Islet of Langerhans (tissue), 1 donor: ENCODE measurements around the gene PIK3R5.

ENCODE experiments used
- FAIRE-seq: peaks from one replicate; lab custom pipeline; 2011; peaks lifted over from hg19 to GRCh38; lab: Jason Lieb, UNC

PIK3R5 gene

DNA sequence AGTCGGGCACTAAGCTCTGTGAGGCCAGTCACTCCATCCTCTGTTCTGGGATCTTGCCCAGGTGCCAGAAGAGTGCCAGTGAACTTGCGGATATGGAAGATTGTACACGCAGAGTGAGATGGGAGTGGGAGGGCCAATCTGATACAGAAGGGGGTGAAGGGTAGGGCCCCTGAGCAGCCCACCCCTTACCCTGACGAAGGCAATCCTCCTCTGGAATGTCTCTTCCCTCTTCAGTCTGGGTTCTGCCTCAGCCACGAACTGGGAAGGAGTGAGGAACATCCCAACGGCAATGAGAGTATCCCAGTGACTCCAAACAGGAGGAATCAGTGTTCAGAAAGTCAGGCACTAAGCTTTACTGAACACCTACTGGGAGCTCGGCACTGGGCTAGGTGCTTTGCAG is 86.1 kb downstream of the PIK3R5 start:
- FAIRE-seq, result no peak

DNA sequence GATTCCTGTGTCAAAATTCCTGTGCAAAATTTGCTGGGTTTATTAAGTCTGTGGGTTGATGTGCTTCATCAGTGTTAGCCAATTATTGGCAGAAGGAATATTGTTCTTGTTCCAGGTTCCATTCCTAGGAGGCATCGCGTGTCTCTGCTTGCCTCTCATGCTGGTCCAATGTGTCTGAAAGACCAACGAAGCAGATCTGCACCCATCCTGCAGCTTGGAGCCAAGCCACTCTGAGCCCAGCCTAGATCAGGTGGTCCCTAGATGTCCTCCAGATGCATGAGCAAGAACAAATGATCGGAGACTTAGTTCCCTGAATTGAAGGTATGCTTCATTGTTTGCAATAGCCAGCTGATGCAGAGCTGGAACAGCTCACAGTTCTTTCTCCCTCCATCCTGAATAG is 87.5 kb downstream of the PIK3R5 start:
- FAIRE-seq, result no peak

DNA sequence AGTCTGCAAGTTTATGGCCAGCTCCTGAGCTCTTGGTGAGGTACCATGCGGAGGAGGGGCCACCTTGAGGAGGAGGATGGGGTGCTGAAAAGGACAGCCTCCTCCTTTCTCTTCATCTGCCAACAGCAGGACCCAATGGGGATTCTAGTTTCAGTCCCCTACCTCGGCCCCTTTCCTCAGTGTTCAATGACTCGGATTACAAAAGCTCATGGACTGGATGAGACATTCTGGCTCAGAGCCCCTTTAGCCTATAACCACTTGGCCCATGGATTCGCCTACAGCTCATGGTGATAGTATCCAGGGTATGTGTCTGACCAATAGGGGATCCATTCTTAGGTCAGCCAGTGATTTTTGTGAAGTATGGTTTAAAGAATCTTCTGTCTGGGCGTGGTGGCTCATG is 89.5 kb downstream of the PIK3R5 start:
- FAIRE-seq, result no peak

DNA sequence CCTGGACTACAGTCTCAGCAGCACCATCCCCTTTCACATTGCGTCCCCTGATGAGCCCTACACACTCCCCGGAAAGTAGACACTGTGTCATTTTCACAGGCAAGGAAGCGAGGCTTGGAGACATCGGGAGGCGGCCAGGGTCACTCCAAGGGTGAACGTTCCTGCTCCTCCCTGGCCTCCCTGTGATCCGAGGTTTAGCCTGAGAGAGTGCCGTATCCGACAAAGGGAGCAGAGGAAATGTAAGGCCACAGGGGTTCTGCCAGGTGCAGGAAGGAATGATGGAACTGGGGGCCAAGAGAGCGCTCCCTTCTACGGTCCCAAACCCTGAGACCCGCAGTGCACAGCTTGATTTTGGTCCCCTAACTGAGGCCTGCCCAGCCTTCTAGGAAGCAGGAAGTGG is 90.1 kb downstream of the PIK3R5 start:
- no peak for FAIRE-seq

DNA sequence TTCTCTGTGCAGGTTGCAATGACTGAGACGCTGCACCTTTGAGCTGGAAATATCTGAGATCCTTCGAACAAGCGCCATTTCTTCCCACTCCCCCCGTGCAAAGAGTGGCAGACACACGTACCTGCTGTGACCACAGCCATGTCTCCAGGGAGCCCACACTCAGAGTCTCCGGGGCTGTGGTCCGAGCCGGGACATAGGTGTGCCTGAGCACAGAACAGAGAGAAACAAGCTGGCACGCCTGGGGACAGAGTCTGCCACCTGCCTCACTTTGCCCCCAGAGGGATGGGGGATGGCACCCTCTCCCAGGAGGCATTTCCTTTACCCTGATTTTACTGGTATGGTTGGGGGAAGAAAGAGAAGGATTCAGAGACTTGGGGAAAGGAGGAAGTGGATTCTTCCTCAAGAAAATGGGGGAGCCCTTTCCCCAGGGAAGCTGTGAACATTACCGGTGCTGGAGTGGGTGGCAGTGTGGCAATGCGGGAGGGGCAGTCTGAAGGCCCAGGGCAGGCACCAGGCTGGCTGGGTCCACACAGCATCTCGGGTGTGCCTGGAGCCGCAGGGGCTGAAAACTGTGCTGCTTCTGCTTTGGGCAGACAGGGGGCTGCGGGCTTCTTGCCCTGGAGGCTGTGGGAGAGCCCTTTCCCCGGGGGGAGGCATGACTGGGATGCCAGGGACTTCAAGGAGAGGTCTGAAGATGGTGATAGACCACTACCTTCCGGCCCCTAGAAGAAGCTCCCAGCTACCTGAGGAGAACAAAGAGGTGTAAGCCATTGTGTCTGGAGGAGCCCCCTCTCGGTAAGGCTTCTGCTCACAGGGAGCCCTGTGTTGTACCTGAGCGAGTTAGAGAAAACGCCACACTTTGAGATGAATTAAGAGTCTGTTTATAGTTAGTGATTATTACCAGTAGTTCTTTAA is 91.4 kb downstream of the PIK3R5 start:
- FAIRE-seq, result no peak

DNA sequence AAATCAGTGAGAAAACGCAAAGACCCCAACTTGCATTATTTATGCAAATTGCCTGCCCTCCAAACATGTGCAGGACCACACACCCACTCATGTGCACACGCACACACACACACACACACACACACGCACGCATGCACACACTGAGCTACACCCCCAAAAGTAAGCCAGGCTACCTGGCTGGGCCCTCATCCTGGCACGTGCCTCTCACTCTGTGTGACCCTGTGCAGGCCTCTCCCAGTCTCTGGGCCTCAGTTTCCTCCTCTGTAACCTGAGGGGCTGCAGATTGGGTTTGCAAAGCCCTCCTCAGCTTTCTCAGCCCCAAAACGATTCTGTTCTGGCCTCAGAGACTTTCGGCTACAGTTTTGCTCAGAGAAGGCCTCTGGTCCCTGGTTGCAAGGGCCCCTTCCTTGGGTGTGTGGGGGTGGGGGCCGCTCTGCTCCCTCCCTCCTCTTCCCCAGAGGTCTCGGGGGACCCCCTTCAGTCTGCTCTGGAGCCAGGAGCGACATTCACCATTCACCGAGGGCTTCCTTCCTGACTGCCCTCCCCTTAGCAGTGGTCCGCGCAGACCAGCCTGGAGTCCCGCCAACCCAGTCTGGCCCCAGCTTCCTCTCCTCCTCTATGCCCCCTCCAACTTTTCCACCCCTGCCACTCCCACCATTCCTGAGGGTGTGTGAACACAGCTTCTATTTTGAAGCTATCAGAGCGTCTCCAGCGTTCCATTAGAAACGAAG is 92.6 kb downstream of the PIK3R5 start:
- no peak for FAIRE-seq

DNA sequence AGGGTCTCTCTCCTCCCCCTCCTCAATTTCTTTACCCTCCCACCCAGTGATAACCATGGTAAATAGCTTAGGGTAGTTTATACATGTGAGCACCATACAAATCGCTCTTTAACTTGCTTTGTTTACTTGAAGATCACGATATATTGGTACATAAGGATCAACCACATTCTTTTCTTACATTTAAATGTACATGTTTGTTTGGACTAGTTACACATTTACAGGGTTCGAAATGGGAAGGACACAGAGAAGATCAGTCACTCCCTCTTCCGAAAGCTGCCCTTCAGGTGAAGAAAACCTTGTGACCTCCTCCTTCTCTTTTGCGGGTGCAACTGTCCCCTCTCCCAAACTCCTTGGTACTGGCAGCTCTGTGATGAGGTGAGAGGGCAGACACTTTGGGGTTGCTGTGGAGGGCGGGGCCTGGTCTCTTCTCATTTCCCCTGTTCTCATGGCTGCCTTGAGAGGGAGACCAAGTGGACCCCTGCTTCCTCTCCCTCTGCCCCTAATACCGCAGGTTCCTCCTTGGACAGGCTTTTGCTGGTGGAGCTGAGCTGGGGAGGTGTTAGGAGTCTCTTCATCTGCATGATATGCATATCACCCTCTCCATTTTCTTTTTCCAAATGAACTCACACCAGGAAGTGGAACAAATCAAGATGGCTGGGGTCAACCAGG is 93.3 kb downstream of the PIK3R5 start:
- FAIRE-seq, result no peak

DNA sequence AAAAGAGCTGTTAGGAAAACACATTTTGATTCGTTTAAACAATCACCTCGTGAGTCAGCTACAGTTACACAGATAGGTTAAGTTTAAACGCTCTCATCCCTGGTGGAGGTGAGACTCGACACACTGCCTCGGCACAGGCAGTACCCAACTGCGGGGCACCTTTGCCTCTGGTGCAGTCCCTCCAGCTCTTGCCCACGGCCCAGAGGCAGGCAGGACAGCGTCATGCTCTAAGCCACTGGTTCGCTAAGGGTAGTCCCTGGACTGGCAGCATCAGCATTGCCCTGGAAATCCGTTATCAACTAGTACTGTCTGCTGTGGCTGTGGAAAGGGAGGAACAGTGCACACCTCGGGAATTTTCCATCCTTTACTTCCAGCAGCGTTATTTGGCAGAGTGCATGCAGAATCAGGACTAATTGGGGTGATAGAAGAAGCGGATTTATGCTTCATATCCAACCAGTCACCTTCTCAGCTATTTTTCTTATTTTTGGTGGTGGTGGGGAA is 94.4 kb downstream of the PIK3R5 start:
- no peak for FAIRE-seq

DNA sequence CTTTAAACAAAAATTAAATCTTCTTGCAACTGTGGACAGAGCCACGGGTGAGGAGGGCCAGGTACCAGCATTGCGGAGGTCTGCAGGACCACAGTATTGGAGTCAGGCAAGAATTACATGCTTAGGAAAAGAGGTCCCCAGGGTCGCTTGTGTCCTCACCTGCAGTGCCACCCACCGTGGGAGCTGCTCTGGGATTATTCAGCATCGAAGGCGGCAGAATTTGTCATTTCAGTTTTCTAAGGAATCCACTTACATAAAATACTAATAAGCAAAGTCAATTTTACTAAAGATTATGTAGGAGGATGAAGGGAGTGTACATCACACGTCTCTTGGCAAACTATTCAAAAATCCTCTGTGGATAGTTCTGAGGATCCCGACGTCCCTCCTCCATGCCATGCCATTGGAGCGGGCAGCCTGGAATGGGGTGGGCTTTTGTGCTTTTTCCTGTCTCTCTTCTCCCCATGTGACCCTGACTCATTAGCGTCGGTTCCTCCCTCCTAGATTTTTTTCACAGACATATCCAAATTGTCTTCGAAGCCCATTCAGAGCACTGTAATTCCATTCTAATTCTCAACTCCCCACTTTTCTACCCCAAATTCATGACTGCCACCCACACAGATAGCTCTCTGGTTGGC is 95.0 kb downstream of the PIK3R5 start:
- FAIRE-seq, result no peak

DNA sequence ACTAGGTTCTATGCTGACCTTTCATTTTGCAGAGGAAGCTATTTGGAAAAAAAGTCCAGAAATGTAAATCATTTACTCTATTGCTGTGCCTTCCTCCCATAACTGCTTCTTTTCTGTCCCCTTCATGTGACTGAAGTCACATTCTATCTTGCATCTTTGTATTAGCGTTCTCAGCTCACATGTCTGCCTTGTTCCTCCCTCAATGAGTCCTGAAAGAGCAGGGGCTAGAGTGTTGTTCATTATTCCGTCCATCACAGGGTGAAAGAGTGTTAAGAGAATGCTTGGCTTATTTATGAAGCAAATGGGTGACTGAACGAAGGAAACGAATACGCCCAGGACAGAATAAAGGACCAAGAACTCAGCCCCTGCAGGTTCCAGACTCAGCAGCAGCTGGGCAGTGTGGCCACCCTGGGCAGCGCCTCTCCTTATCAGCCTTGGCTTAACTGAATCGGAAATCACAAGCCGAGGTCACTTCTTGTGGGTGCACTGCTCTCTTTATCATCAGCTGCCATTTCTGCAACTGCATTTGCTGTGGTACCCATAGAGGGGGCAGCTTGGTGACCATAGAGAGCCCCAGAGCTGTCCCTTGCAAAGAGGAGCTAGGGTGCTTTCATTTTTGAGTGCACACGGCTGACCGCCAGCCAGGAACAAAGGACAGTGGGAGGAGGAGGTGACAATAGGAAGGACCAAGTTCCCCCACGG is 96.2 kb downstream of the PIK3R5 start:
- FAIRE-seq, result no peak

DNA sequence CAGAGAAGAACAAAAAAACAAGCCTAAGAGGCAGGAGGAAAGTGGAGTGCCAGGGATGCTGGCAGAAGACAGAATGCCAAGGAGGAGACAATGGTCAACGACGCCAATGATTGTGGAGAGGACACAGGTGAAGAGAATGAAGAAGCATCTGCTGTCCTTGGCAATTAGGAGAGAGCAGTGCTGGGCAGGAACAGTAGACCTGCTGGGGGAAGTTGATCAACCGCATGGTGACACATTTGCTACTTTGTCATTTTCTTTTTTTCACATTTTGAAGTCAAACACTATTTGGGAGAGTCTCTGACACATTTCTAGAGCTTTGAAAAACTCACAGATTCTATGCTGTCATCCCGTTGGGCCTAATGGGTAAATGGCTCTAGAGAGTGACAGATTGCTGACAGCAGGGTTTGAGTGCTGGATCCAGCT is 97.0 kb downstream of the PIK3R5 start:
- FAIRE-seq, result no peak

DNA sequence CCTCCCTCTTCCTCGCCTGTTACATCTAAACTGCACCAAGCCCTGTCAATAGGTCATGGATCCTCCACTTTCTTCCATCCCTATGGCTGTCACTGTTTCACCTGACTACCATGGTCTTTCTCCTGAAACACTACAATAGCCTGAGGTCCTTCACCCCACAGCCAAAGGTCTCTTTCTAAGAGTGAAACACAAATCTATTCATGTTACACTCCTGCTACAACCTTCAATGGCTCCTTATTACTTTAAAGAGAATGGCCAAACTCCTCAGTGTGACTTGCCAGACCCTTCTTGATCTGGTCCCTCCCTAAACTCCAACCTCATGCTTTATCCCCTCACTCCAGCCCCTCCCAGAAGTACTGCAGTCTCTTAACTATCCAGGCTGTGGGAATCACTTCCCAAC is 97.4 kb downstream of the PIK3R5 start:
- no peak for FAIRE-seq

DNA sequence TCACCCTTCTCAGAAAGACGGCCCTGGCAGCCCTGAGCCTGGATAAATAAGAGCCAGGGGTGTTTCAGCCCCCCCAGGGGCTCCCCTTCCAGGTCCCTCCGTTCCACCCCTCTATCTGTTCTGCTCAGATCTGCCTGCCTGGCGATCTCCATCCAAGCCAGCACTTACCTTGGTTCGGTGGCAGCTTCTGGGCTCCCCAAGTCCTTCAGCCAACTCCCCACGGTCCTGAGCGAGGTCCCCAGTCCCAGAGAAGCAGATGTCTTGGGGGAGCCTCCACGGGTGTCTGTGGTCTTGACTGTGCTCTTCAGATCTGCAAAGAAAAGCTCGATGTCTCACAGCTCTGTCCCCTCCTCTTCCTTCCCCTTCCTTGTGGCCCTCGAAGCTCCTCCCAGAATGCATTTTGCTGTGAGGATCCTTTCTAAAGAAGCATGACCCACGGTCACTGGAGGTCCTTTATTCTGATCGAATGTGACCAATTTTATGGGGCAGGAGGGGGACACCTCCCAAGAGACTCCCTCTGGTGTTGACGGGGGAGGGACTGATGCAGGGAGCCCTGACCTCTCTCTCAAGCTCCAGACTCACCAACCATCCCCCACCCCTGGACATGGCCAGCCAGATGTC is 98.0 kb downstream of the PIK3R5 start, which contains the start of gene PIK3R6:
TSS of gene PIK3R6 (minus strand) at position 314 of the 621 bp plus-strand sequence. CDS start 17,880 bp downstream, outside the sequence.
- FAIRE-seq, result no peak

DNA sequence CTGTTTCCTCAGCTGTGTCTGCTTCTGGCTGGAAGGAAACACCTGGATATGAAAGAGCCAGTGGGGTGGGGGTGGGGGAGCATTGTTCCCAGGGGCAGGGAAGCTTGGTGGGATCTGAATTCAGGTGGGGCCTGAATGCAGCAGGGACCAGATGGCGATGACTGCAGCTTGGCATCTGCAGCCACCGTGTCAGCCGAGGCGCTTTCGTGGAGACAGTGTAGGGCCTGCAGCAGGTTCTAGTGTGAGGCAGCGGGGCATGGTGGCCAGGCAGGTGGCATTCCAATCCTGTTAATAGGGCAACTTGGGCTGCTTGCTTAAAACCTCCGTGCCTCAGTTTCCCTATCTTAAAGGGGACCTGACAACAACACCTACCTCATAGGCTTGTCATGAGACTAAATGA is 99.7 kb downstream of the PIK3R5 start:
- no peak for FAIRE-seq

DNA sequence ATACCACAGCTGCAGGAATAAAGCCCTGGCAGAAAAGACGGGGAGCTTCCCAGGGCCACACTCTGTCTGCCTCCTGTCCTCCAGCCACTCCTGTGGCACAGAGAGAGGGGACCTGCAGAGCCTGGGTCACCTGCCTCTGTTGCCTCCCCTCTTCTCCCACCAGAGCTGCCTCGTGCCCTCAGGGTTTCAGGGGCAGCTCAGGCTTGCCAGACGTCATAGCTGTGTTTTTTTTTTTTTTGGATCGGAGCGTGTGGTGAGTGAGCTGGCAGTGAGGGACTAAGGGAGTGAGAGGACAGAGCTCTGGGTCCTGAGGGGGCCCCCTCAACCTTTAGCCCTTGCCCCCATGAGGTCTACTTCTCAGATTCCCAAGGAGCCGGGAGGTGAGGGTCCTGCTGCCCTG is 100.1 kb downstream of the PIK3R5 start:
- no peak for FAIRE-seq

DNA sequence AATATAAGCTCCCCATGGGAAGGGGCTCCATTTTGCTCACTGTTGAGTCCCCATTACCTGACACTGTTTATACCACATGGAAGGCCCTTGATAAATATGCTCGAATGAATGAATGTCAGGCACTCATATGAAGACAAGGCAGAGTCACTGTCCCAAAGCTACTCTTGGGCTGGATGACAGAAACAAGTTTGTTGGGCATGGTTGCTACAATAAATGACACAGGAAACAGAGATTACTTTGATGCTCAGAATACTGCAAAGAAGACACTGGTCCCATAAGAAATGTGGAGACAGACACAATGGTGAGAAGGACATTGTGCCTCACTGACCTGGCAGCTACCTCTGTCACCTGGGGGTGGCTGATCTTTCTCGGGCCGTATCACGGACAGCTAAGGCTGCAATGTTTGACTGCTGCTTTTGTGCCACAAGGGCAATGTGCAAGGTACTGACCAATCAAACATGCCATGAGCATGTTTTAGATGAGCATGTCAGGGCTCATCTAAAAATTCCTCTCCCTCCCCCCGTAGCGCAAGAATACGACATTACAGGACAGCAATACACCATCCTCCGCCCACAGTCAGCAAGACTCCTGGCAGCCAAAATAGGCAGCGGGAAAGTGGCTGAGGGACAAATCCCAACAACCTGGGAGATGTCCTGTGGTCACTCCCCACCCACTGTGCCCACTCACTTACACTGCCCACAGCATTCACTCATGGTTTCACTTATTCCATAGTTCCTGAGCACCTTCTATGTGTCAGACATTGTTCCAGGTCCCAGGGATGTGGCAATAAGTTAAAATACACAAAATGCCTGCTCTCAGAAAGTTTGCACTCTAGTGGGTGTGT is 103.1 kb downstream of the PIK3R5 start:
- FAIRE-seq, result no peak

DNA sequence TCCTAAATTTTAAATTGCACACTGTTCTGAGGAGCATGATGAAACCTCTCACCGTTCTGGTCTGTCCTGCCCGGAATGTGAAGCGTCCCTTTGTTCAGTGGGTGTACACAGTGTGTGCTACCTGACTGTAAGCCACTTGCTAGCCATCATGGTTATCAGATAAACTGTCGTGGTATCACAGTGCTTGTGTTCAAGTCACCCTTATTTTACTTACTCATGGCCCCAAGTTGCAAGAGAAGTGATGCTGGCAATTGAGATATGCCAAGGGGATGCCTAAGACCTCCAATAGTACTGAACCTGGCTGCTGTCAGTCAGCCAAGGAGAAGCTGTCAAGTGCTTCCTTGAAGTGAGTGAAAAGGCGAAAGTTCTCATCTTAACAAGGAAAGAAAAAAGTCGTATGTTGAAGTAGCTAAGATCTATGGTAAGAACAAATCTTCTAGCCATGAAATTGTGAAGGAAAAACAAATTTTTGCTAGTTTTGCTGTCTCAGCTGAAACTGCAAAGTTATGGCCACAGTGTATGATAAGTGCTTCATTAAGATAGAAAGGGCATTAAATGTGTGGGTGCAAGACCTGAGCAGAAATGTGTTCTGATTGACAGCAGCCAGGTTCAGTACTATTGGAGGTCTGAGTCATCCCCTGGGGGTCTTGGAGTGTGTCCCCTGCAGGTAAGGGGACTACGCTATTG is 103.9 kb downstream of the PIK3R5 start:
- no peak for FAIRE-seq

DNA sequence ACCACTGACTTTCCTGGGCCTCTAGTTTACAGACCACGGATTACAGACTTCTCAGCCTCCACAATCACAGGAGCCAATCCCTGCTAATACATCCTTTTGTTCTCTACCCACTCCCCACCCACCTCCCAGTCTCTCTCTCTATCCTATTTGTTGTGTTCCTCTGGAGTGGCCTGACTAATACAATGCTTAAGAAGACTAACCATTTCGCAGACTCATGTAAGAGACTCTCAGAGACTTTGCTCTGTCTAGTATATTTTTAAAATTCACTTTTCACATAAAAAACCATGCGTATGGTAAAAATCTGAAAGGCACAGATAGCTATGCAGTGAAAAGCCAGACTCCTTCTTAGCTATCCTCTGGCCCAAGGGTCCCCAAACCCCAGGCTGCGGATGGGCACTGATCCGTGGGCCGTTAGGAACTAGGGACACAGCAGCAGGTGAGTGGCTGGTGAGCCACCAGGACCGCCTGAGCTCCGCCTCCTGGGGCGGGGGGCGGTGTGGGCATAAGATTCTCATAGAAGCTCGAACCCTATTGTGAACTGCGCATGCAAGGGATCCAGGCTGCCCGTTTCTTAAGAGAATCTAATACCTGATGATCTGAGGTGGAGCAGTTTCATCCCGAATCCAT is 105.6 kb downstream of the PIK3R5 start:
- FAIRE-seq, result no peak
